CD4-positive, alpha-beta T cell treated with Interleukin-21 for 1 hour (primary cell): ENCODE measurements around the gene VWDE.

Experiments
- DNase-seq: peaks from one replicate; pipeline ENCODE4 v3.0.0-alpha.2; 2020

Gene VWDE

DNA sequence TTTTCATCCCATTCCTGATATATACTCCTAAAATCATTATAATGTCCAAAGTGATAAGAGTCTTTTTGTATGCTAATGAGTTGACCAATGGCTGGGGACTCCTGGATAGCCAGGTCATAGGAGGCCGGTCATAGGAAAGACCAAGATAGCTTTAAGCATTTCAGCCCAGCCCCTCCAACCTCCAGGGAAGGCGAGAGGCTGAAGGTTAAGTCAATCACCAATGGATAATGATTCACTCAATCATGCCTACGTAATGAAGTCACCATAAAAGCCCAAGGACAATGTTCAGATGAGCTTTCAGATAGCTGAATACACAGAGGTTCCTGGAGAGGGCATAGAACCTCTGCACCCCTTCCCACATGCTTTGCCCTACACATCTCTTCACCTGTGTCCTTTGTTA, 75.7 kb downstream of the VWDE start:
- no peak for DNase-seq

GRCh38 chr7:12325646-12326045, 78.0 kb downstream of the VWDE start:
- DNase-seq = no peak

- no peak for DNase-seq
Observed at GRCh38 chr7:12323415-12323814, 80.2 kb downstream of the VWDE start.

- DNase-seq = no peak
Observed at GRCh38 chr7:12322903-12323300, 80.8 kb downstream of the VWDE start.

DNA sequence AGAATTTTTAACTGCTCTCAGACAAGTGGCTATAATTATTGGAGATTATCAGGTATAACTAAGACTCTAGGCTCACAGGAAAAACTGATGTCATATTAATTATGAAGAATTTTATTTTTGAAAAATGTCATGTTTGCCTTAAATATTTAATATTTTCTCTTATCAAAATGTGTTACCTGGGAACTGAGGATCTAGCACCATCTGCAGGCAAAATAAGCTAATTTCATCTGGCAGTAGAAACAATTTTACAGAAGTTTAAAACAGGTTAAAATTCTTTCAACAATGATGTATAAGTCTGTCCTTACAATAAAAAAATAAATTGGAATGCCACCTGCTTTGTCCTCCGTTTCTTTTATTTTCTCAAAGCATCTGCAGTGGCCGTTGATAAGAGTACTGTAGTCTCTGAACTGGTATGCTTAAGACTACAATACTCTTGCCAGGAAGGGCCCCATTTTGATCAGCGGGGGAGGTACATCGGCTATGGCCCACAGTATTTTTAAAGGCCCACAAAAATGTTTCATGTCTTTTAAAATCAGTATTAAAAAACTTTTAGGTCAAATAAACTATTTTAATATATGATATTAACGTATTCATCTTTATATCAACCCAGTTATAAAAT, 81.3 kb downstream of the VWDE start:
- peak; percentile 49 for DNase-seq

GRCh38 chr7:12320987-12321647, 82.5 kb downstream of the VWDE start:
- no peak for DNase-seq

- DNase-seq = no peak
Observed at GRCh38 chr7:12320241-12320986, 83.3 kb downstream of the VWDE start.

DNA sequence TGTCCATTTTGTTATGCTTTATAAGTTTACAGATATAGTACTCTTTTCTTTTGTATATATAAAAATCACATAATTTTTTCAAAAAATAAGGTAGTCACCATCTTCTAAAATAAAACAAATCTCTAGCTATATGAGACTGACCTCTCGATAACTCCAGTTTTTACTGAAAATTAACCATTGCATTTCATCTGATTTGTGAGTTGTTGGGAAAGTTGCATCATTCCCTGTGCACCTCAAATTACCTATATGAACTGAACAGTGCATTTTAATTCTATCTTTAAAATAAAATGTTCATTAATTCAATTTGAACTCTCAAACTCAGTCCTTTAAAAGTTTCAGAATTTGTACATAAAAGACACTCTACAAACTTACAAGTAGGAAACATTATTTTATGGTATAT, 86.0 kb downstream of the VWDE start:
- no peak for DNase-seq

- no peak for DNase-seq
Observed at GRCh38 chr7:12316925-12317324, 86.7 kb downstream of the VWDE start.

- no peak for DNase-seq
Observed at GRCh38 chr7:12315049-12315448, 88.6 kb downstream of the VWDE start.

DNA sequence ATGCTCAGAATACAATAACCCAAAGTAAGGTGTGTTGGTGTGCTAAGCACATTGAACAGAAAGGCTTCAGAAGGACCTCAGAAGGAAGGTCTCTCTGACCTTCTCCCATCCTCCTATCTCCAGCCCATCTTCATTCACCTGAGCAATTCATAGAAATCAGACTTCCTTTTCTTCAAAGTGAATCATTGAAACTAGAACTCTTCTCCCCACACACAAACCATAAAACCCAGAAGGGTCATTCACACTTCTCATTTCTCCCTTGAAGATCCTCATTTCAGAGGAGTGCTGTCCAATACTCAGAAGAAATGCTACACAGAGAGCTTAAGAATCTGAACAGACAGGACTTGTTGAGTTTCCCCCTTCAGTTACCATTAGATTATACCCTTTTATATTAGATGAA, 89.5 kb downstream of the VWDE start:
- no peak for DNase-seq

- DNase-seq = no peak
Observed at GRCh38 chr7:12305502-12305901, 98.2 kb downstream of the VWDE start.

DNA sequence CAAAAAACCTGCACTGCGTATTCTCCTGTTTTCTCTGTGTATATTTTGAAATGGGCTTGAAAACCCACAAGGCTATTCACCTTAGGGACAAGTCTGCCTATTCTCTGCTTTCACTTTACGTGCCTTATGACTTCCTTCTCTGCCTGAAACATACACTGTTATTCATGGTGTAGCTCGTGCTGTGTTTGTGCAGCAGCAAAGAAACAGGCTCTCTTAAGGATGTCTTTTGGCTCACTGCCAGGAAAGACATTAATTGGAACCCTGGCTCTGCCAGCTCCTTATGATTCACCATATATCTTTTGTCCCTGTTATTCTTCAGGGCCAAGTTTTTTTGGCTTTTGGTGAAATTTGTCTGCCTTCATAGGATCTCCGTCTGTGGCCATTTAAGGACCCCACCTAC, 100.2 kb downstream of the VWDE start:
- no peak for DNase-seq

GRCh38 chr7:12303062-12303461, 100.6 kb downstream of the VWDE start:
- DNase-seq = no peak

DNA sequence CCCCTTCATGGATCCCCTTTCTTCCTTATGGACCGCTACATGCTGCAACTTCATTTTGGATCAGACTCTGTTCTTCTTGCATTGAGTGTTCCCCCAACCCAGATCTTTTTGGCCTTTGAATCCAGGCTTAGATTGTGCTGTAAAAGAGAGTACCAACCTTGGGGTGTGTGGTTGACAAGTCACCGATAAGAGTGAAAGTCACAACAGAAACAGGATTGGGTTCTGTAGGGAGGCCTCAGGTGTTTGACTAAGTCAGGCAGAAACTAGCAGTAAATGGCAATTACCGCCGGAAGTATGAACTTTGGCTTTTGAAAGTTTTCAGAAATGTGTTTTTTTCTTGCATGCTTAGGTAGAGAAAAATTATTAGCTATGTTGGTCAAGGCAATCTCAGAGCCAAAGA, 103.2 kb downstream of the VWDE start:
- no peak for DNase-seq

DNA sequence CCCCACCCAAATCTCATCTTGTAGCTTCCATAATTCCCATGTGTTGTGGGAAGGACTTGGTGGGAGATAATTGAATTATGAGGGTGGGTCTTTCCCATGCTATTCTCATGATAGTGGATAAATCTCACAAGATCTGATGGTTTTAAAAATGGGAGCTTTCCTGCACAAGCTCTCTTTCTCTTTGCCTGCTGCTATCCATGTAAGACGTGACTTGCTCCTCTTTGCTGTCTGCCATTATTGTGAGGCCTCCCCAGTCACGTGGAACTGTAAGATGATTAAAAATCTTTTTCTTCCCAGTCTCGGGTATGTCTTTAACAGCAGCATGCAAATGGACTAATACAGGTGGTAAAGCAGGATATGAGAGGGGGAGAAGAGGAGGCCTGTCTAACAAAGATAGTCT, 104.3 kb downstream of the VWDE start:
- no peak for DNase-seq

- DNase-seq = no peak
Observed at GRCh38 chr7:12297283-12298108, 106.2 kb downstream of the VWDE start.

- DNase-seq = no peak
Observed at GRCh38 chr7:12296051-12296570, 107.6 kb downstream of the VWDE start.

DNA sequence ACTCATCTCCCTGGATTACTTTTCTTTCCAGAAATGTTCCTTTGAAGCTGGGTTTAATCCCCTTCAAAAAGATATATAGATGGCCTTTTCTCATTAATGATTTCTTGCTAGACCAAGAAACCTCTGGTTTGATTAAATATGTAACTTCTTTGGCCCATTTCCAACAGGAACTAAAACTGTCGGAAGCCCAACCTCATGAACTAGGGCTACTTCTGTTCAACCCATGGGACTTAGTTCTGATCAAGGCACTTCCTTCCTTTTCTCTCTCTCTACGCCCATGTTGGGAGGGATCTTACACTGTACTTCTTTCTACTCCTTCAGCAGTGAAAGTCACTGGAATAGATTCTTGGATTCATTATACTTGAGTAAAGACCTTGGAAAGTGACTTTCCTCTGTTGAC, 109.0 kb downstream of the VWDE start:
- no peak for DNase-seq

DNA sequence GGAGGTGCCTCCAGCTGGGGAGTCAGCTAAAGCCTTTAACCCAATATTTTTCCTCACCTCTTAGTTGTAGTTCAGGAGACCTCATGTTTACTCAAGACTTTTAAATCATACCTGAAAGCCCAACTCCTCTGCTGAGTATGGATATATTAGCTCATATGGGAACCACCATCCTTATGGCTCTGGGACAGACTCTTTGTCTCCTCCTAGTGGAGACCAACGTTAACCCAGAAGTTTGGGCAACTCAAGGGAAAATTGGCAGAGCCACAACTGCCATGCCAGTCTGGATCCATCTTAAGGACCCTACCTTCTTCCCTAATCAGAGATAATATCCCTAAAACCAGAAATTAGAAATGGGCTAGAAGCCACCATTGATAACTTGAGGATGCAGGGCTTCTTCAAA, 111.8 kb downstream of the VWDE start:
- DNase-seq = peak; percentile 12

DNA sequence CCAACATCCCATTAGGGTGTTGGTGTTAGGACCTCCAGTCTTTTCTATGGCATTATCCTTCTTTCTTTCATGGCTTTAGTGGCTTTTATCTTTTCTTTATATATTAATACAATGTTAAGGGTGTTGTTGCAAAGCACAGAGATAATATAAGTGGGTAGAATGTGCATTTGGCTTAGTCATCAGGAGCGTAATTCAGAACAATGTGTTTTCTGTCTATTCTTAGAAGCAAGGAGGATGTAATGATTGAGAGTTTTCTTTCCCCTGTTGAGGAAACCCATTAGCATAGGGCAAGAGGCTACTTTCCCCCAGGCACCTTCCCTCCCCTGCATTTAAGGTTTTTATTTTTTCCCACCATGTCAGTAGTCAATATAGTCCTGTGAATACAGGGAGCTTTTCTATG, 112.9 kb downstream of the VWDE start:
- DNase-seq = no peak

DNA sequence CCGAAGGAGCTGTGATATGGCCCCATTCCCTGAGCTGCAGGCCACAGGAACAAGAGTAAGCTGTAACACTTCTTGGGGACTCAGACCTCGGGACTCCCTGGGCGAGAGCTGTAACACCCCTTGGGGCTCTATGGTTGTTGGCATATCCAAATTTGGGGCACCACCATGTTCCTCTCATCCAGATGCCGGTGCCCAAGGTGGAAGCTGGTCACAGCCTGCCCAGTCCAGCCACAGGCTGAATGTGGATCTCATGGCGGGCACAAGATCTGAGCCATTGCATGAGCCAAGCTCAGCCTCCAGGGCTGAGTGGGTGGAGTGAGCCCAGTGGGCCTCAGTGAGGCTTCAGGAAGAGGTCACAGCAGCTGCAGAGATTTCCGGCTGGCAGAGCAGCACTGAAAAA, 113.7 kb downstream of the VWDE start:
- no peak for DNase-seq

DNA sequence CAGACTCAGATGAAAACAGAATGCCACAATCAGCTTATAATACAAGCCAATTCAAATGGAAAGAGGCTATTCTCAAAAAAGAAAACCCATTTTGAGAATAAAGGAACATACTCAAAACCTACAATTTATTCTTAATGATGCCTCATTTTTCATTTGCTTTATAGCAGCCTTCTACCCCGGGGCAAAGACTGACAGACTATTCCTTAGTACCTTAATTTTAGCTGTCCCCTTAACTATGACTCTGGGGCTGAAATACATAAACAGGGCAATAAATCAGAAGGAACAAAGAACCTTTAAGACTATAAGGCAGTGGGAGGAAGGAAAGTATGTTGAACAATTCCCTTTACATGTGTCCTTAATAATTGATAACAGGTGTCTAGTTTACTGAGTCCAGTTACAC, 115.8 kb downstream of the VWDE start:
- no peak for DNase-seq
